Muscle layer of colon (tissue), 2 donors: ENCODE data around the gene C2CD4C.

ENCODE experiments used
- H3K27ac ChIP-seq: one replicate; pipeline ENCODE4 v1.7.0; 2013; ENCODE audit warnings: low read depth, mild to moderate bottlenecking, low read length, moderate library complexity
- H3K27me3 ChIP-seq, 2 donors: one replicate each; pipeline ENCODE4 v1.7.0; 2013; ENCODE audit warnings: low read length in 2 of 2, mild to moderate bottlenecking in 2 of 2; ENCODE audit not compliant: insufficient read depth in 2 of 2, control insufficient read depth in 1 of 2
- H3K36me3 ChIP-seq: one replicate; pipeline ENCODE4 v1.7.0; 2013; ENCODE audit warnings: mild to moderate bottlenecking, low read length; ENCODE audit not compliant: insufficient read depth
- H3K4me1 ChIP-seq: one replicate; pipeline ENCODE4 v1.7.0; 2013; ENCODE audit warnings: mild to moderate bottlenecking, low read length; ENCODE audit not compliant: insufficient read depth
- H3K4me3 ChIP-seq, 2 donors: one replicate each; pipeline ENCODE4 v1.7.0; 2013; ENCODE audit warnings: low read length in 2 of 2, low read depth in 1 of 2, mild to moderate bottlenecking in 1 of 2, moderate library complexity in 1 of 2
- H3K9ac ChIP-seq: one replicate; pipeline ENCODE4 v1.7.0; 2013; ENCODE audit warnings: low read length
- H3K9me3 ChIP-seq: one replicate; pipeline ENCODE4 v1.7.0; 2013; ENCODE audit warnings: mild to moderate bottlenecking, low read length
- donor health status: abdominal sarcoma.
- donor health status: Adenocarcinoma of cecum.

The C2CD4C gene

DNA sequence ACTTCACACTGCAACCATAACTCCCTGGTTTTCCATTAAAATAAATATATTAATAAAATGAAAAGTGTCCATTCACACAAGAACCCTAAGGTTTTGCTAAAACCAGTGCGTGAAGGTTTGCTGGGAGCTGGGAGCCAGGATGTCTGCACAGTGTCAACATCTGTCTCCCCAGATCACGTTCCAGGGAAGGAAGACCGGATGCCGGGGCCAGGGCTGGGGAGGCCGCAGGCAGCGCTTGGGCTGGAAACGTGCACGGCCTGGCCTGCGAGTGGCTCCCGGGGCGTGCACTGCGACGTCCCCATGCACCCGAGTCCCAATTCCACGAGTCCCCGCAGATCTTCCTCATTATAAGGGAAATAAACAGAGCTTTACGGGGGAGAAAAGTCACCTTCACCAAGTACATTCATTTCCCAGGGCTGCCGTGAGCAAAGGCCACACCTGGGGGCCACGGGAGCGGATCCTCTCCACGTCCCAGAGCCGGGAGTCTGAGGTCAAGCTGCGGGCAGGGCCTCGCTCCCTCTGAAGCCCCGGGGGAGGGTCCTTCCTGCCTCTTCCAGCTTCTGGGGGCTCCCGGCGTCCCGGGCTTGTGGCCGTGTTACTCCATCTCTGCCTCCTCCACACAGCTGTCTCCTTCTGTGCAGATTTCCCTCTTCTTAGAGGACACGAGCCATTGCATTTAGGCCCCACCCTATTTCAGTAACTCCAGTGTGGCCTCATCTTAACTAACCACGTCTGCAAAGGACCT is 39.0 kb upstream of the C2CD4C start:
- peaks cover 9% of the 10 kb centered on the region for H3K4me1 ChIP-seq
- no peaks in the 10 kb centered on the region for H3K27me3 ChIP-seq
- no peaks in the 10 kb centered on the region for H3K36me3 ChIP-seq
- peak overlapping the region; percentile 47 for H3K27ac ChIP-seq
- no peak overlapping the region for H3K9ac ChIP-seq
- H3K9me3 ChIP-seq: no peaks in the 10 kb centered on the region
- H3K4me3 ChIP-seq: no peak overlapping the region

DNA sequence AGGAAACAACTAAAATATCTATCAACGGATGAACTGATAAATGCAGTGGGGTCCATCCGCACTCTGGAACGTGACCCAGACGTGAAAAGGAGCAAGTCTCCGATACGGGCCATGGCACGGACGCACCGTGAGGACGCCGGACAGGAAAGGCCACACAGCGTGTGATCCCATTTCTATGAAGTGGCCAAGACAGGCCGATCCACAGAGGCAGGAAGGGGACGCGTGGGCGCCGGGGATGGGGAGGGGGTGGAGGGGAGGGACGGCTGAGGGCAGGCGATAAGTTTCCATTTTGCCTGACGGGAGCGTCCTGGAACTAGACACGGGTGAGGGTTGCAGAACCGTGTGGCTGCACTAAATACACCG is 38.1 kb upstream of the C2CD4C start:
- Histone ChIP-seq H3K27ac (no peak overlapping the region), H3K9me3 (no peaks in the 10 kb centered on the region), H3K4me1 (peaks cover 9% of the 10 kb centered on the region)

DNA sequence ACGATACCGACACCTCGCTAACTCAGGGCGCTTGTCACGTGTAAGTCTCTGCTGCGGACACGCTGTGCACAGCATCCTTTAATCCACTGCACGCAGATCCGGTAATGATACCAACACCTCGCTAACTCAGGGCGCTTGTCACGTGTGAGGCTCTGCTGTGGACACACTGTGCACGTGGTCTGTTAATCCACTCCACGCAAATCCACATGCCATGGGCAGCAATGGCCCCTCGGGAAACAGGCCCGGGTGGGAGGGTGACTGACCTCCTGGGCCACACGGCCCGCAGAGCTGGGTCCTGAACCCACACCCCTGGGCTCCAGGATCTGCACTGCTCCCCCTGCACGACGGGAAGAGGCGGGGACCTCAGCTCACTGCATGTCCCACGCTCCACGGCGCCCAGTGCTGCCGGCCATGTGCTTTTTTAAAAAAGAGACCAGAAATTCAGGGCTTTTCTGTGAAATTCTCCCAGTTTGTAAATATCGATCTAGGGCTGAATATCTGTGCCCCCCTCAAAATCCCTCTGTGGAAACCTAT is 35.8 kb upstream of the C2CD4C start:
- no peak overlapping the region for H3K9ac ChIP-seq
- peaks cover 9% of the 10 kb centered on the region for H3K4me1 ChIP-seq
- H3K36me3 ChIP-seq: no peaks in the 10 kb centered on the region
- H3K4me3 ChIP-seq: no peak overlapping the region
- no peaks in the 10 kb centered on the region for H3K27me3 ChIP-seq
- no peak overlapping the region for H3K27ac ChIP-seq
- H3K9me3 ChIP-seq: no peaks in the 10 kb centered on the region

More for the DNA sequence above, 38.1 kb upstream of the C2CD4C start:
- Histone ChIP-seq H3K9ac (no peak overlapping the region), H3K27me3 (no peaks in the 10 kb centered on the region), H3K36me3 (no peaks in the 10 kb centered on the region), H3K4me3 (no peak overlapping the region)

DNA sequence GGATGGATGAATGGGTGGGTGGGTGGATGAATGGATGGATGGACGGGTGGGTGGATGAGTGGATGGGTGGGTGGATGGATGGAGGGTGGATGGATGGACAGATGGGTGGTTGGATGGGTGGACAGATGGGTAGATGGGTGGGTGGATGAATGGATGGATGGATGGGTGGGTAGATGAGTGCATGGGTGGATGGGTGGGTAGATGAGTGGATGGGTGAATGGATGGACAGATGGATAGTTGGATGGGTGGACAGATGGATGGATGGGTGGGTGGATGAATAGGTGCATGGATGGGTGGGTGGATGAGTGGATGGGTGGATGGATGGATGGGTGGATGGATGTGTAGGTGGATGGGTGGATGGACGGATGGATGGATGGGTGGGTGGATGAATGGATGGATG is 34.1 kb upstream of the C2CD4C start:
- no peak overlapping the region for H3K4me3 ChIP-seq
- H3K4me1 ChIP-seq: peaks cover 2% of the 10 kb centered on the region
- H3K9me3 ChIP-seq: no peaks in the 10 kb centered on the region
- H3K27me3 ChIP-seq: no peaks in the 10 kb centered on the region
- no peaks in the 10 kb centered on the region for H3K36me3 ChIP-seq
- H3K9ac ChIP-seq: no peak overlapping the region
- H3K27ac ChIP-seq: no peak overlapping the region

DNA sequence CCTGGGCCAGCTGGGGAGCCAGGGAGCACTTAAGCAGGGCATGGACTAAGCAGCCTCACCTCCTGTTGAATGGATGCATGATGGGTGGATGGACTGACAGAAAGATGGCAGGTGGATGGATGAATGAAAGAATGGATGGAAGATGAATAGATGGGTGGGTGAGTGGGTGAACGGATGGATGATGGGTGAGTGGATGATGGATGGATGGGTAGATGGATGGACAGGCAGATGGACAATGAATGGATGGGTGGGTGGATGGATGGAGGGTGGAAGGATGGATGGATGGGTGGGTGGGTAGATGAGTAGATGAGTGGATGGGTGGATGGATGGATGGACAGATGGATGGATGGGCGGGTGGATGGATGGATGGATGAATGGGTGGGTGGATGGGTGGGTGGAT is 33.1 kb upstream of the C2CD4C start:
- Histone ChIP-seq H3K9me3 (no peaks in the 10 kb centered on the region), H3K9ac (no peak overlapping the region), H3K27me3 (no peaks in the 10 kb centered on the region), H3K4me3 (no peak overlapping the region), H3K36me3 (no peaks in the 10 kb centered on the region), H3K4me1 (no peaks in the 10 kb centered on the region), H3K27ac (no peak overlapping the region)

DNA sequence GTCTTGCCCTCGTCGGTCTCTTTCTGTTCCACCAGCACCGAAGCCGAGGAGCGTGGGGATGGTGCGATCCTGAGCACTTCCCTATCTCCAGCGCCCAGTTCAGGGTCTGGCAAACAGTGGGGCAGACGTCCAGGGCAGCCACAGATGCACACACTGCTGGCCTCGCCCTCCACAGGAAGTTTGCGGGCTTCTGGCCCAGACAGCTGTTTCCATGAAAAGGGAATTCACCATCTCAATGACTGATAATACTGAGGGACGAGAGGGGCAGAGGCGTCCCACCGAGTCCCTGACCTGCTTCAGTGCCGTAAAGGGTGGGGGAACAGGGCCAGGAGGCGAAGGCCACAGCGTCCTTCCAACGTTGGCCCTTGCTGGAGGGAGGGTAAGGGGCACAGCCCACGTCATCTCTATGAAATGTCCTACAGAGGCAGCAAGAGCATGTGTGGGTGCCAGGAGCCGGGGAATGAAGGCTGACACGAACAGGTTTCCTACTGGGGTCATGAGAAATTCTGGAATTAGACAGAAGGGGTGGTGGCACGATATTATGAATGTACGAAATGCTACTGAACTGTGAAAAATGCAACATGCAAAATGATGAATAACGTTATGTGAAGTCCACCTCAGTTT is 32.4 kb upstream of the C2CD4C start:
- H3K27ac ChIP-seq: no peak overlapping the region
- no peak overlapping the region for H3K9ac ChIP-seq
- no peak overlapping the region for H3K4me3 ChIP-seq
- no peaks in the 10 kb centered on the region for H3K4me1 ChIP-seq
- no peaks in the 10 kb centered on the region for H3K9me3 ChIP-seq
- no peaks in the 10 kb centered on the region for H3K27me3 ChIP-seq
- no peaks in the 10 kb centered on the region for H3K36me3 ChIP-seq

DNA sequence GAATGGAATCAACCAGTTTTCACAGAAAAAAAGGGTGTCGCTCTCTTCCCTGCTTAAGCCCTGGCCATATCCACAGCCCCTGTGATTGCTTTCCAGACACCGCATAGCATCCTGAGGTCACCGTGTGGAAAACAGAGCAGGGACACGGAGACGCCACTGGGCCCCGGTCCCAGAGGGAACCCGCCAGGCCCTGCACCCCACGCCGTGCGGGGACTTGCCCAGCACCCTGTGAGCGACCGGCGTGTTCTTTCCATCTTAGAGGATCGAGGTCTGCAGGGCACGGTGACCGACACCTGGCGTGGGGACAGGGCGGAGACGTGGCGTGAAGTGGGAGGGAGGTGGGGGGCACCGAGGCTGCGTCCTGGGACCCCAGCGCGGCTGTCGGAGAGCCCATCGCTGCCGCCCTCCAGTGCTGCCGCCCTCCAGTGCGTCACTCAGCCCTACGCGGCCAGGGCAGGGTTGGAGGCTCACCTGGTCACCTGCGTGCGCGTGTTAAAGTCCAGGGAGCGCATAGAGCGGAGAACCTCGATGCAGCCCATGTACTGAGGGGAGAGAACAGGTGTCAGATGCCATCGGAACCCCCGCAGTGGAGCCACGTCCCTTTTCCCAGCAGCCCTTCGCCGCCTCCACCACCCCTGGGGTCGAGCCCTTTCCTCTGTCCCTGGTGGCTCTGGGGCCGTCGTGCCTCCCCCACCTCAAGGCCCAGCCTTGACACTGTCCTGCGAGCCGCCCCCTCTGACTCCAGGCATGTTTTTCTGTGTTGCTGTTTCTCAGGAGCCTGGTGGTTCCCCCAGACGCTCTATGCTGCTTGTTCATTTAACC is 31.7 kb upstream of the C2CD4C start:
- H3K27ac ChIP-seq: no peak overlapping the region
- no peak overlapping the region for H3K4me3 ChIP-seq
- H3K9ac ChIP-seq: no peak overlapping the region

DNA sequence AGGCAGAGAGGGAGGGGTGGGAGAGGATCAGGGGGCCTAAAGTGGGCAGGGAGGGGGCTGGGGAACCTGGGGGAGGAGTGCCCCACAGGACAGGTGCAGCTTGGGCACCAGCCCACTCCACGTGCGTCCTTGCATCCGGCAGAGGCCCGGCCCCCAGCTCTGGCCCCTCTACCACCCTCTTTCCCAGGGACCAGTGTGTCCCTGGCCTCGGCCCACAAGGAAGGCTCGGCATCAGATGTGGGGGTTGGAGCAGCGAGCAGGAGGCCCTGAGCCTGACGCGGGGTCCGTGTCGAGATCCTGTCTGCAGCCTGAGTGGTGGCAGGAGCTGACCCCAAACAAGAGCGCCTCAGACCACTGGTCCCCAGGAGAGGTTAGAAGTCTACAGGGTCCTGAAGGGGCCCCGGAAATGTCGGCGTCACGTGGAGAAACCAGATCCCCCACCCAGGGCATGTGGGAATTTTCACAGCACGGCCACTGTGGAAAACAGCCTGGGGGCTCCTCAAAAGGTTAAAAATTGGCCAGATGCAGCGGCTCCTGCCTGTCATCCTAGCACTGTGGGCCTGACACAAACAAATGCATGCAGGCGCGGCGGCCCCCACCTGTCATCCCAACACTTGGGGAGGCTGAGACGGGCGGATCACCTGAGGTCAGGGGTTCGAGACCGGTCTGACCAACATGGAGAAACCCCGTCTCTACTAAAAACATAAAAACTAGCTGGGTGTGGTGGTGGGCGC is 30.4 kb upstream of the C2CD4C start:
- Histone ChIP-seq H3K9ac (no peak overlapping the region), H3K27ac (no peak overlapping the region), H3K36me3 (peaks cover 2% of the 10 kb centered on the region), H3K4me3 (no peak overlapping the region), H3K9me3 (no peaks in the 10 kb centered on the region), H3K4me1 (no peaks in the 10 kb centered on the region), H3K27me3 (no peaks in the 10 kb centered on the region)

More for the DNA sequence above, 31.7 kb upstream of the C2CD4C start:
- no peaks in the 10 kb centered on the region for H3K27me3 ChIP-seq
- no peaks in the 10 kb centered on the region for H3K36me3 ChIP-seq
- no peaks in the 10 kb centered on the region for H3K9me3 ChIP-seq
- H3K4me1 ChIP-seq: no peaks in the 10 kb centered on the region

DNA sequence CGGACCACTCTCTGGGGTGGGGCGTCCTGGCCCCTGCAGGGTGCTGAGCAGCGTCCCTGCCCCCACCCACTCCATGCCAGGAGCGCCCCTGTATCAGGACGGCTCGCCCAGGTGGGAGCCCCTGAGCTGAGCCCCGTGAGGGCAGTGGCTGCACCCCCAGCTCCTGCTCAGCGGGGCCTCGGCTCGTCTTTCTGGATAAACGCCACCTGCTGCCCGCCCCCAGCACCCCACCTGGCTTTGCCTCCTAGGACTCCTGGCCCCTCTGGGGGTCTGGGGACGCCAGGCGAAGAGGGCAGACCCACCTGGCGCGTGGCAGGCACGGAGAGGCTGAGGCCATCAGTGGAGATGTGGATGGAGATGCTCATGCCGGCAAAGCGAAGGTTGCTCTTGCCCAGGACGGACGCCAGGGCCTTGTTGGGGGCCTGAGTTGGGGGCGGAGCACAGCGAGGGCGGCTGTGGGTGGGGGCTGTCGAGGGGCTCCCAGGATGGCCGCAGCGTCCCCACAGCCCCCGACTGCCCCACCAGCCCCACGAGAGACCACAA is 29.5 kb upstream of the C2CD4C start:
- Histone ChIP-seq H3K9ac (no peak overlapping the region), H3K9me3 (no peaks in the 10 kb centered on the region), H3K27ac (no peak overlapping the region), H3K36me3 (peaks cover 4% of the 10 kb centered on the region), H3K4me3 (no peak overlapping the region), H3K4me1 (no peaks in the 10 kb centered on the region), H3K27me3 (no peaks in the 10 kb centered on the region)

DNA sequence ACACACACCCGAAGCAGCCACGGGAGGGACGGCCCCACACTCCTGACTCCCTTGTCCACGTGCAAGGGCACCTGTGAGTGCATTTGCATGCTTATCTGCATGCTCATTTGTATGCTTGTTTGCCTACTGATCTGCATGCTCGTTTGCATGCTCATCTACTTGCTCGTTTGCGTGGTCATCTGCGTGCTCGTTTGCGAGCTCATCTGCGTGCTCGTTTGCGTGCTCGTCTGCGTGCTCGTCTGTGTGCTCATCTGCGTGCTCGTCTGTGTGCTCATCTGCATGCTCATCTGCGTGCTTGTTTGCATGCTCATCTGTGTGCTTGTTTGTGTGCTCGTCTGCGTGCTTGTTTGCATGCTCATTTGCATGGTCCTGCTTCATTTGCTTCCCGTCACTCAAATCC is 28.1 kb upstream of the C2CD4C start:
- no peaks in the 10 kb centered on the region for H3K9me3 ChIP-seq
- peaks cover 4% of the 10 kb centered on the region for H3K36me3 ChIP-seq
- no peak overlapping the region for H3K4me3 ChIP-seq
- H3K27ac ChIP-seq: no peak overlapping the region
- no peaks in the 10 kb centered on the region for H3K27me3 ChIP-seq
- no peaks in the 10 kb centered on the region for H3K4me1 ChIP-seq
- no peak overlapping the region for H3K9ac ChIP-seq
